Activated T-cell treated with anti-CD3 and anti-CD28 coated beads, Interleukin-2, amount 50 U/mL, for 48 hours (primary cell): ENCODE data around the gene C11orf97.
A peak's percentile ranks its signal among the peaks of the same experiment; 100 is the strongest.
"Not testable (repeated sequence)": the region's sequence is repeated elsewhere in the genome, so short reads cannot be mapped to it uniquely, and the experiment has no call there.

Experiments used
- DNase-seq, 2 experiments: peaks; one replicate each; pipeline ENCODE4 v3.0.0-alpha.2; 2020

C11orf97 gene

GRCh38 chr11:94511932-94512781 is at the start of gene C11orf97:
C11orf97 (plus strand) TSS chr11:94512461; CDS start chr11:94512529, 68 bp downstream.
- DNase-seq, result peak; percentile 64 to 72

- DNase-seq, result no peak
Observed at GRCh38 chr11:94469416-94469815, 42.8 kb upstream of the C11orf97 start.

- DNase-seq, result no peak
Observed at GRCh38 chr11:94472916-94473799, 39.1 kb upstream of the C11orf97 start.

- DNase-seq, result no peak
Observed at GRCh38 chr11:94477624-94478023, 34.6 kb upstream of the C11orf97 start.

GRCh38 chr11:94481342-94481741 is 30.9 kb upstream of the C11orf97 start:
- no peak for DNase-seq

- DNase-seq, result no peak
Observed at GRCh38 chr11:94486068-94486467, 26.2 kb upstream of the C11orf97 start.

- DNase-seq, result peak; percentile 95 to 96
Observed at GRCh38 chr11:94493281-94494125, 18.8 kb upstream of the C11orf97 start, which contains the start of the genes ANKRD49 and MRE11. ANKRD49 (plus strand) TSS chr11:94493984; CDS start chr11:94496694, 2,710 bp downstream. MRE11 (minus strand) TSS chr11:94493844; CDS start chr11:94492801, 1,043 bp downstream.

- DNase-seq, result no peak
Observed at GRCh38 chr11:94494126-94494680, 18.1 kb upstream of the C11orf97 start.

- no peak for DNase-seq
Observed at GRCh38 chr11:94500181-94500580, 12.1 kb upstream of the C11orf97 start.

GRCh38 chr11:94501522-94501921 is 10.7 kb upstream of the C11orf97 start:
- DNase-seq, result no peak

- DNase-seq, result no peak
Observed at GRCh38 chr11:94504689-94505293, 7.5 kb upstream of the C11orf97 start.

GRCh38 chr11:94506513-94506912 is 5.7 kb upstream of the C11orf97 start:
- DNase-seq, result not testable (repeated sequence)

- DNase-seq, result no peak
Observed at GRCh38 chr11:94507485-94507884, 4.8 kb upstream of the C11orf97 start.

GRCh38 chr11:94513091-94513490 is 830 bp downstream of the C11orf97 start:
- DNase-seq, result no peak

GRCh38 chr11:94515398-94515797 is 3.1 kb downstream of the C11orf97 start:
- DNase-seq, result no peak

GRCh38 chr11:94516725-94517124 is 4.5 kb downstream of the C11orf97 start:
- no peak for DNase-seq

- DNase-seq, result no peak
Observed at GRCh38 chr11:94518300-94518699, 6.0 kb downstream of the C11orf97 start.

GRCh38 chr11:94519478-94520084 is 7.3 kb downstream of the C11orf97 start:
- DNase-seq, result no peak

- no peak for DNase-seq
Observed at GRCh38 chr11:94521684-94522083, 9.4 kb downstream of the C11orf97 start.

GRCh38 chr11:94524341-94524740 is 12.1 kb downstream of the C11orf97 start:
- no peak for DNase-seq
